ENCODE measurements around the gene FAM83G. TPM values are rescaled to one million over a fixed set of nuclear protein-coding genes. Genes with fewer than 3 reads are reported as not detected.

FAM83G gene
- total and polyA plus RNA-seq, 8 donors = 2.9 to 12.1 (median 3.6) TPM

DNA sequence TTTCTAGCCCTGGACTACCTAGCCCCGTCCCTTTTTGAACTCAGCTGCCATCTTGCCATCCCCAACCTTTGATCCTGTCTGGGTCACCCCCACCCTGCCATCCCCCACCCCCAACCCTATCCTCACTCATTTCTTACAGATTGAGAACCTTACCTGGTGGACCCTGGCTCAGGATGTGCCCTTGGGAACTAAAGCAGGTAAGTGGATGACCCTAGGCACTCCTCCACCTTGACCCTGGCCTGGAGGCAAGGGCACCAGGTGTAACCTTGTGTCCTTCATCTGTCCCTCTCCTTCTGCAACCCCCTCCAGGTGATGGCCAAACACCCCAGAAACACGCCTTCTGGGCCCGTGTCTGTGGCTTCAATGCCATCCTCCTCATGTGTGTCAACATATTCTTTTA, 15.5 kb upstream of the FAM83G start:
- ATAC-seq (no peak), DNase-seq (no peak)
- intact Hi-C loops (cut with DNase I) = no loop called here
- no peak overlapping the region for H3K27ac ChIP-seq
- no peaks in the 10 kb centered on the region for H3K9me3 ChIP-seq
- H3K27me3 ChIP-seq = no peaks in the 10 kb centered on the region
- H3K4me3 ChIP-seq = no peak overlapping the region
- no peaks in the 10 kb centered on the region for H3K4me1 ChIP-seq
- no peaks in the 10 kb centered on the region for H3K36me3 ChIP-seq
- TF ChIP-seq, protein P1, sequence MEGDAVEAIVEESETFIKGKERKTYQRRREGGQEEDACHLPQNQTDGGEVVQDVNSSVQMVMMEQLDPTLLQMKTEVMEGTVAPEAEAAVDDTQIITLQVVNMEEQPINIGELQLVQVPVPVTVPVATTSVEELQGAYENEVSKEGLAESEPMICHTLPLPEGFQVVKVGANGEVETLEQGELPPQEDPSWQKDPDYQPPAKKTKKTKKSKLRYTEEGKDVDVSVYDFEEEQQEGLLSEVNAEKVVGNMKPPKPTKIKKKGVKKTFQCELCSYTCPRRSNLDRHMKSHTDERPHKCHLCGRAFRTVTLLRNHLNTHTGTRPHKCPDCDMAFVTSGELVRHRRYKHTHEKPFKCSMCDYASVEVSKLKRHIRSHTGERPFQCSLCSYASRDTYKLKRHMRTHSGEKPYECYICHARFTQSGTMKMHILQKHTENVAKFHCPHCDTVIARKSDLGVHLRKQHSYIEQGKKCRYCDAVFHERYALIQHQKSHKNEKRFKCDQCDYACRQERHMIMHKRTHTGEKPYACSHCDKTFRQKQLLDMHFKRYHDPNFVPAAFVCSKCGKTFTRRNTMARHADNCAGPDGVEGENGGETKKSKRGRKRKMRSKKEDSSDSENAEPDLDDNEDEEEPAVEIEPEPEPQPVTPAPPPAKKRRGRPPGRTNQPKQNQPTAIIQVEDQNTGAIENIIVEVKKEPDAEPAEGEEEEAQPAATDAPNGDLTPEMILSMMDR (IDR thresholded peaks at IDR 0.05) = no peak

DNA sequence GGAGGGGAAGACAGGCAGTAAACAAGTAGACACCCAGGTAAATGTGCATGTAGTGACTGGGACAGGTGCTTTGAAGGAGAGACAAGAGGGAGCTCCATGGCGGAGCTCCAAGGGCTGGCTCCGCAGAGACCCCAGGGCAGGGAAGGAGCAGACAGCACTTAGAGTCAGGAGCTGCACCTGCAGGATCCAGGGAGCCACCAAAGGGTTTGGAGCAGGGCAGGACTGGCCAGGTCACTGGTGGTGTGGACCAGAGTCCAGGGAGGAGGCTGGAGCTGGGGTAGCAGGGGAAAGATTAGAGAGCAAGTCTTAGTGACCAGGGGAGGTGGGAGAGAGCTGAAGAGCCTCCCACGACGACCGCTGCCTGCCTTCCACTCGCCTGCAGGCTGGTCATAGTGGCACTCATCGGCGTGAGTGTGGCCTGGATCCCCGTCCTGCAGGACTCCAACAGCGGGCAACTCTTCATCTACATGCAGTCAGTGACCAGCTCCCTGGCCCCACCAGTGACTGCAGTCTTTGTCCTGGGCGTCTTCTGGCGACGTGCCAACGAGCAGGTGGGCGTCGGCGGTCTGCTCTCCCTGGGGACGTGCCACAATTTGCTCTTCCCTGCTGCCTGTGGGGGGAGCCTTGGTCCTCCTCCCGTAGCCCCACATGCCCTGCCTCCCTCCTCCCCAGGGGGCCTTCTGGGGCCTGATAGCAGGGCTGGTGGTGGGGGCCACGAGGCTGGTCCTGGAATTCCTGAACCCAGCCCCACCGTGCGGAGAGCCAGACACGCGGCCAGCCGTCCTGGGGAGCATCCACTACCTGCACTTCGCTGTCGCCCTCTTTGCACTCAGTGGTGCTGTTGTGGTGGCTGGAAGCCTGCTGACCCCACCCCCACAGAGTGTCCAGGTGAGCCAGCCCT, 14.7 kb upstream of the FAM83G start:
- TF ChIP-seq, protein P1 (IDR thresholded peaks at IDR 0.05) = no peak

DNA sequence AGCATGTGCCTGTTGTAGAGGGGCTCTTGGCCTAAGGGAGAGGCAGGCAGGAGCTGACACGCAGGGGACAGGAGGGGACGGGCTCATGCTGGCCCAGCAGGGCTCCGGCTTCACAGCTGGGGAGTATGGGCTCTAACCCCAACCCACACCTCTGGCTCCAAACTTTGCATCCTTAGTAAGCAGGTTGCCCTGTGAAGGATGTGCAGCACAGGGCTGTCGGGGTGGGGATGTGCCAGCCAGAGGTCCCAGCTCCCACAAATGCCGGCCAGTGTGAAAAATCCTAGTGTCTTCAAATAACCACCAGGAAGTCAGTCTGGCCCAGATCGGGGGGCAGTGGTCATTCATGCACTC, 14.0 kb upstream of the FAM83G start:
- H3K27ac ChIP-seq = no peak overlapping the region
- H3K36me3 ChIP-seq = no peaks in the 10 kb centered on the region
- H3K9me3 ChIP-seq = no peaks in the 10 kb centered on the region
- DNase-seq (peak in 1 of 4 donors; percentile 50), ATAC-seq (no peak)
- H3K4me3 ChIP-seq = no peak overlapping the region
- no peaks in the 10 kb centered on the region for H3K27me3 ChIP-seq
- intact Hi-C loops (cut with DNase I) = no loop called here
- H3K4me1 ChIP-seq = no peaks in the 10 kb centered on the region
- TF ChIP-seq, protein P1 (IDR thresholded peaks at IDR 0.05) = no peak

More for the DNA sequence above, 14.7 kb upstream of the FAM83G start:
- H3K9me3 ChIP-seq = no peaks in the 10 kb centered on the region
- no peak for ATAC-seq
- peak in 1 of 4 donors; percentile 70 for DNase-seq
- H3K27me3 ChIP-seq = no peaks in the 10 kb centered on the region
- no peaks in the 10 kb centered on the region for H3K4me1 ChIP-seq
- intact Hi-C loops (cut with DNase I) = no loop called here
- H3K36me3 ChIP-seq = no peaks in the 10 kb centered on the region
- H3K4me3 ChIP-seq = no peak overlapping the region
- no peak overlapping the region for H3K27ac ChIP-seq

DNA sequence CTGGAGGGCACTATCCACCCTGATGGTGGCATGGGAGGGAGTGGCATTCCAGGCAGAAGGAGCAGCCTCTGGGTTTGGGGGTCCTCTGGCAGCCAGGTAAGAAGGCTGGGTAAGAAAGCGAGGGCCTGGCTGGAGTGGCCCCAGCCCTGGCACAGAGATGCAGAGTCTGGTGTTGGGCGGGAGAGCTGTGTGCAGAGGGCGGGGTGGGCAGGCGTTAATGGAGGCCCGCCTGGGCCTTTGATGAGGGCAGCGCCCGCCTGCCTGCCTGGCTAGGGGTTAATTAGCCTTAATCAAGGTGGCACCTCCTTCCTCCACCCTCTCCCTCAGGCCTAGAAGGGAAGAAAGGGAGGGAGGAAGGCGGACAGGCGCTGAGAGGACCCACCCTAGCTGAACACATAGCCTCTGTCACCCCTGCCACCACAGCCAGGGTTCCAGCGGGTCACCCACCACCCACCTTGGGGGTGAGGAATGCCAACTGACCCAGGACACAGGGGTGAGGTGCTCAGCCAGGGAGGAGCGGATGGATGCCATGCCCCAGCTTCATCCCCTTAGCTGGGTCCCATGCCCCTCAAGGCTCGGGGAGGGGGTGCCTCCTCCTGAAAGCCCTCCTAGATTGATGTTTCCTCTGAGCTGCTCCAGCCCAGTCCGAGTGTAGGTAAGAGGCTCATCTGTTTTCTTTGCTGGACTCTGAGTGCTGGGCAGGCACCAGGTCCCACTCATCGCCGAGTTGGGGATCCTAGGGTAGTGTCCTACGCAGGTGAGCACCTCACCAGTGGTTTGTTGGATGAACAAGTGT, 13.4 kb upstream of the FAM83G start:
- H3K4me1 ChIP-seq = no peaks in the 10 kb centered on the region
- TF ChIP-seq, protein P1 (IDR thresholded peaks at IDR 0.05) = no peak
- H3K4me3 ChIP-seq = no peak overlapping the region
- H3K9me3 ChIP-seq = no peaks in the 10 kb centered on the region
- no peak overlapping the region for H3K27ac ChIP-seq
- intact Hi-C loops (cut with DNase I) = no loop called here
- DNase-seq (peak in 1 of 4 donors; percentile 59), ATAC-seq (no peak)
- H3K27me3 ChIP-seq = no peaks in the 10 kb centered on the region
- H3K36me3 ChIP-seq = no peaks in the 10 kb centered on the region

DNA sequence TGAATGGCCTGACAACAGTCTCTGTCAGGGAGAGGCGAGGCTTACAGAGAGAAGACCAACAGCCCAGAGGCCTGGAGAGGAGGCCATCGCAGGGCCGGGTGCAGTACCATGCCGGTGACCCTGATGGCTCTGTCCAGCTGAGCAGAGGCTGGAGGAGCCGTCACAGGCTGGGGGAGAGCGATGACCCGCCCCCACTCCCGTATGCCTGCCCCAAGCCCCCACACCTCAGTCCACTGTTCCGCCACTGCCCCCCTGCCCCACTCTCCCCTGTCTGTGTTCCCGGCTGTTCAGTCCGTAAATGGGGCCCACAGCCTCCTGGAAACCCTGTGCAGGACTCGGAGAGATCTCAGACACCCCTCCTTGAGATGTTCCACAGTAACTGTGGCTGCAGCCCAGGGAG, 12.8 kb upstream of the FAM83G start:
- Histone ChIP-seq H3K27me3 (no peaks in the 10 kb centered on the region), H3K27ac (no peak overlapping the region), H3K4me3 (no peak overlapping the region), H3K36me3 (no peaks in the 10 kb centered on the region), H3K4me1 (no peaks in the 10 kb centered on the region), H3K9me3 (no peaks in the 10 kb centered on the region)
- intact Hi-C loops (cut with DNase I) = no loop called here
- ATAC-seq = no peak
- DNase-seq = peak in 1 of 4 donors; percentile 48
- TF ChIP-seq, protein P1 (IDR thresholded peaks at IDR 0.05) = no peak

Measured in left lung (tissue), 10 donors.